Activated CD4-positive, alpha-beta T cell treated with anti-CD3 and anti-CD28 coated beads, Interleukin-2, amount 50 U/mL, for 4 hours (primary cell): ENCODE measurements around the gene SMIM15.
"Not testable (repeated sequence)": the region's sequence is repeated elsewhere in the genome, so short reads cannot be mapped to it uniquely, and the experiment has no call there.

Experiments used
- DNase-seq, 2 experiments: peaks; one replicate each; pipeline ENCODE4 v3.0.0-alpha.2; 2020

Gene SMIM15

GRCh38 chr5:61162010-61162831 lies at the start of gene SMIM15:
TSS of gene SMIM15 (minus strand) at chr5:61162468. CDS start at chr5:61160171, 2,297 bp downstream.
- peak; percentile 70 to 77 for DNase-seq

- DNase-seq: no peak
Observed at GRCh38 chr5:61207884-61208283, 45.6 kb upstream of the SMIM15 start.

- no peak for DNase-seq
Observed at GRCh38 chr5:61205013-61205412, 42.7 kb upstream of the SMIM15 start.

- no peak for DNase-seq
Observed at GRCh38 chr5:61202213-61202612, 39.9 kb upstream of the SMIM15 start.

GRCh38 chr5:61200582-61201155 lies 38.4 kb upstream of the SMIM15 start:
- no peak for DNase-seq

- DNase-seq: no peak
Observed at GRCh38 chr5:61198606-61199005, 36.3 kb upstream of the SMIM15 start.

- DNase-seq: not testable (repeated sequence)
Observed at GRCh38 chr5:61187826-61188225, 25.6 kb upstream of the SMIM15 start.

- not testable (repeated sequence) for DNase-seq
Observed at GRCh38 chr5:61187352-61187751, 25.1 kb upstream of the SMIM15 start.

GRCh38 chr5:61186634-61187033 lies 24.4 kb upstream of the SMIM15 start:
- DNase-seq: no peak

- DNase-seq: no peak
Observed at GRCh38 chr5:61184708-61185107, 22.4 kb upstream of the SMIM15 start.

- DNase-seq: no peak
Observed at GRCh38 chr5:61183538-61183937, 21.3 kb upstream of the SMIM15 start.

- no peak for DNase-seq
Observed at GRCh38 chr5:61182449-61182848, 20.2 kb upstream of the SMIM15 start.

- no peak for DNase-seq
Observed at GRCh38 chr5:61180886-61181285, 18.6 kb upstream of the SMIM15 start.

GRCh38 chr5:61178702-61179101 lies 16.4 kb upstream of the SMIM15 start:
- no peak for DNase-seq

GRCh38 chr5:61177716-61178115 lies 15.4 kb upstream of the SMIM15 start:
- DNase-seq: no peak

GRCh38 chr5:61177070-61177469 lies 14.8 kb upstream of the SMIM15 start:
- DNase-seq: no peak

GRCh38 chr5:61176631-61177030 lies 14.4 kb upstream of the SMIM15 start:
- no peak for DNase-seq

- no peak for DNase-seq
Observed at GRCh38 chr5:61171479-61171878, 9.2 kb upstream of the SMIM15 start.

GRCh38 chr5:61168951-61169350 lies 6.7 kb upstream of the SMIM15 start:
- DNase-seq: no peak

- no peak for DNase-seq
Observed at GRCh38 chr5:61167382-61167781, 5.1 kb upstream of the SMIM15 start.

- DNase-seq: no peak
Observed at GRCh38 chr5:61163905-61164304, 1.6 kb upstream of the SMIM15 start.

- peak in 1 of 2 experiments; percentile 2 for DNase-seq
Observed at GRCh38 chr5:61162832-61163567, 732 bp upstream of the SMIM15 start.

- DNase-seq: no peak
Observed at GRCh38 chr5:61160497-61160896, 1.8 kb downstream of the SMIM15 start.

GRCh38 chr5:61159836-61160235 lies 2.4 kb downstream of the SMIM15 start:
- no peak for DNase-seq
